Neural crest cell (in vitro differentiated cells): ENCODE measurements around the gene CZIB. TPM values are rescaled to one million over a fixed set of nuclear protein-coding genes. Genes with fewer than 3 reads are reported as not detected.

Experiments
- DNase-seq: peaks from one replicate; pipeline ENCODE4 v3.0.0; 2021; ENCODE audit warnings: low read depth, mixed read lengths, low spot score
- H3K27ac Mint-ChIP-seq: one replicate; pipeline ENCODE4 v1.8.0; 2021; ENCODE audit warnings: mild to moderate bottlenecking, mixed read lengths; ENCODE audit not compliant: unreplicated experiment
- H3K27me3 Mint-ChIP-seq: 2 replicates; pipeline ENCODE4 v1.8.0; 2021; ENCODE audit warnings: low read depth, mild to moderate bottlenecking, mixed read lengths
- H3K36me3 Mint-ChIP-seq: 2 replicates; pipeline ENCODE4 v1.8.0; 2021; ENCODE audit warnings: low read depth, mild to moderate bottlenecking, mixed read lengths
- H3K4me1 Mint-ChIP-seq: 2 replicates; pipeline ENCODE4 v1.8.0; 2021; ENCODE audit warnings: mixed read lengths
- H3K4me3 Mint-ChIP-seq: one replicate; pipeline ENCODE4 v1.8.0; 2021; ENCODE audit warnings: mild to moderate bottlenecking, mixed read lengths
- H3K9me3 Mint-ChIP-seq: 2 replicates; pipeline ENCODE4 v1.8.0; 2021; ENCODE audit warnings: mixed read lengths
- CTCF ChIP-seq: fragments of 200-600 bp; sonication (generic); conservative IDR thresholded peaks from 2 replicates; pipeline ENCODE4 v1.5.0; 2021; ENCODE audit warnings: antibody characterized with exemption, mild to moderate bottlenecking
- total RNA-seq: library from RNA; stranded (reverse); gene quantifications from 2 replicates; pipeline ENCODE4 v1.2.1, GENCODE V29; 2021

The CZIB gene
- total RNA-seq, 1 donor from 2014 or later, result 84.1 TPM

GRCh38 chr1:53195246-53196016 lies 25.0 kb downstream of the CZIB start:
- Mint-ChIP-seq H3K4me1 (peaks cover 26% of the 10 kb centered on the region), H3K27me3 (no peaks in the 10 kb centered on the region), H3K36me3 (no peaks in the 10 kb centered on the region), H3K9me3 (no peaks in the 10 kb centered on the region), H3K27ac (no peak overlapping the region), H3K4me3 (peak overlapping the region; percentile 67)
- no peak for DNase-seq
- TF ChIP-seq CTCF, result no peak

GRCh38 chr1:53190210-53190611 lies 30.2 kb downstream of the CZIB start:
- no peaks in the 10 kb centered on the region for H3K9me3 Mint-ChIP-seq
- no peak overlapping the region for H3K4me3 Mint-ChIP-seq
- H3K27ac Mint-ChIP-seq, result no peak overlapping the region
- H3K4me1 Mint-ChIP-seq, result no peaks in the 10 kb centered on the region
- TF ChIP-seq CTCF, result no peak
- no peaks in the 10 kb centered on the region for H3K36me3 Mint-ChIP-seq
- DNase-seq, result no peak
- peaks cover 16% of the 10 kb centered on the region for H3K27me3 Mint-ChIP-seq

GRCh38 chr1:53189061-53189460 lies 31.4 kb downstream of the CZIB start:
- no peak for DNase-seq
- TF ChIP-seq CTCF, result no peak
- Mint-ChIP-seq H3K4me3 (no peak overlapping the region), H3K4me1 (no peaks in the 10 kb centered on the region), H3K9me3 (no peaks in the 10 kb centered on the region), H3K27me3 (peaks cover 16% of the 10 kb centered on the region), H3K36me3 (no peaks in the 10 kb centered on the region), H3K27ac (no peak overlapping the region)

GRCh38 chr1:53188099-53188498 lies 32.3 kb downstream of the CZIB start:
- no peaks in the 10 kb centered on the region for H3K36me3 Mint-ChIP-seq
- no peaks in the 10 kb centered on the region for H3K4me1 Mint-ChIP-seq
- H3K4me3 Mint-ChIP-seq, result no peak overlapping the region
- H3K27me3 Mint-ChIP-seq, result peaks cover 16% of the 10 kb centered on the region
- DNase-seq, result no peak
- no peak for TF ChIP-seq CTCF
- no peaks in the 10 kb centered on the region for H3K9me3 Mint-ChIP-seq
- H3K27ac Mint-ChIP-seq, result no peak overlapping the region

- Mint-ChIP-seq H3K36me3 (no peaks in the 10 kb centered on the region), H3K27ac (no peak overlapping the region), H3K9me3 (no peaks in the 10 kb centered on the region), H3K4me1 (no peaks in the 10 kb centered on the region), H3K27me3 (peaks cover 16% of the 10 kb centered on the region), H3K4me3 (no peak overlapping the region)
- TF ChIP-seq CTCF, result no peak
- DNase-seq, result no peak
These were observed 33.0 kb downstream of the CZIB start for GRCh38 chr1:53187401-53187800.
